ENCODE measurements around the gene SURF6.

The SURF6 gene

DNA sequence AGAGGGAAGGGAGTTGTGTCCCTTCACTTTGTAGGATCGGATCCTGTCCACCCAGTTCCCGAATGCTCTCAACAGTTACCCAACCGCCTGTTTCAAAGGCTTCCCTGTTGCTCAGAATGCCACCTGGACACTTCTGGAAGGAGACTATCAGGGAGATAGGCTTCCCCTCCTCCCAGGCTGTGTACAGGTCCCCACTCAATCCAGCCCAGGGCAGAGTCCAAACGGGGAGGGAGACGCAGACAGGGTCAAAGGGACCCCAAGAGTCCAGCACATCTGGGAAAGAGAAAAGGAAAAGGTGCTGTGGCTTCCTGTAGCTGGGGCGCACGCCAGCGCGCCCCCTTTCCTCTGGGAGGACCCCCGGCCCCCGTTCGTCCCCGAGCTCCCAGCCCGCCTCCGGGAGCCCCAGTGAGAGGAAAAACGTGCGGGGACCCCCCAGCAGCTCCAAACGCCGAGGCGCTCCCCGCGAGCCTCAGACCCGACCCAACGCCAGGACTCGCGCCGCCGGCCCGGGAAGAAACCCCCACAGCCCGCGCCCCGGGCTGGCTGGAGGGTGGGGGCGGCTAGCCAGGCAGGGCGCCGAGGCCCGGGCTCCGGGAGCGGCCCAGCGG is 39.2 kb upstream of the SURF6 start (continued):
- TF ChIP-seq, protein P1, sequence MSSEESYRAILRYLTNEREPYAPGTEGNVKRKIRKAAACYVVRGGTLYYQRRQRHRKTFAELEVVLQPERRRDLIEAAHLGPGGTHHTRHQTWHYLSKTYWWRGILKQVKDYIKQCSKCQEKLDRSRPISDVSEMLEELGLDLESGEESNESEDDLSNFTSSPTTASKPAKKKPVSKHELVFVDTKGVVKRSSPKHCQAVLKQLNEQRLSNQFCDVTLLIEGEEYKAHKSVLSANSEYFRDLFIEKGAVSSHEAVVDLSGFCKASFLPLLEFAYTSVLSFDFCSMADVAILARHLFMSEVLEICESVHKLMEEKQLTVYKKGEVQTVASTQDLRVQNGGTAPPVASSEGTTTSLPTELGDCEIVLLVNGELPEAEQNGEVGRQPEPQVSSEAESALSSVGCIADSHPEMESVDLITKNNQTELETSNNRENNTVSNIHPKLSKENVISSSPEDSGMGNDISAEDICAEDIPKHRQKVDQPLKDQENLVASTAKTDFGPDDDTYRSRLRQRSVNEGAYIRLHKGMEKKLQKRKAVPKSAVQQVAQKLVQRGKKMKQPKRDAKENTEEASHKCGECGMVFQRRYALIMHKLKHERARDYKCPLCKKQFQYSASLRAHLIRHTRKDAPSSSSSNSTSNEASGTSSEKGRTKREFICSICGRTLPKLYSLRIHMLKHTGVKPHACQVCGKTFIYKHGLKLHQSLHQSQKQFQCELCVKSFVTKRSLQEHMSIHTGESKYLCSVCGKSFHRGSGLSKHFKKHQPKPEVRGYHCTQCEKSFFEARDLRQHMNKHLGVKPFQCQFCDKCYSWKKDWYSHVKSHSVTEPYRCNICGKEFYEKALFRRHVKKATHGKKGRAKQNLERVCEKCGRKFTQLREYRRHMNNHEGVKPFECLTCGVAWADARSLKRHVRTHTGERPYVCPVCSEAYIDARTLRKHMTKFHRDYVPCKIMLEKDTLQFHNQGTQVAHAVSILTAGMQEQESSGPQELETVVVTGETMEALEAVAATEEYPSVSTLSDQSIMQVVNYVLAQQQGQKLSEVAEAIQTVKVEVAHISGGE (tag by site-specific recombination; conservative IDR thresholded peaks at IDR 0.05; ENCODE audit: low read depth) = peak; percentile 23; the same call in 1 of the 2 replicates
- peak; percentile 88 for TF ChIP-seq SCRT2 (tag by site-specific recombination; IDR thresholded peaks at IDR 0.05)
- peak; percentile 36; the same call in 1 of the 2 replicates for TF ChIP-seq IKZF3 (tag by site-specific recombination; IDR thresholded peaks at IDR 0.05)
- TF ChIP-seq ZNF391 (tag by site-specific recombination; IDR thresholded peaks at IDR 0.05; ENCODE audit: borderline replicate concordance, low read depth) = no peak
- TF ChIP-seq ZBTB17 (tag by site-specific recombination; IDR thresholded peaks at IDR 0.05) = no peak
- peak; percentile 91 for TF ChIP-seq ZNF600 (tag by site-specific recombination; IDR thresholded peaks at IDR 0.05)
- TF ChIP-seq GLIS1 (tag by site-specific recombination; IDR thresholded peaks at IDR 0.05) = no peak
- TF ChIP-seq ZBTB7A (tag by site-specific recombination; IDR thresholded peaks at IDR 0.05; ENCODE audit: low read depth) = no peak

DNA sequence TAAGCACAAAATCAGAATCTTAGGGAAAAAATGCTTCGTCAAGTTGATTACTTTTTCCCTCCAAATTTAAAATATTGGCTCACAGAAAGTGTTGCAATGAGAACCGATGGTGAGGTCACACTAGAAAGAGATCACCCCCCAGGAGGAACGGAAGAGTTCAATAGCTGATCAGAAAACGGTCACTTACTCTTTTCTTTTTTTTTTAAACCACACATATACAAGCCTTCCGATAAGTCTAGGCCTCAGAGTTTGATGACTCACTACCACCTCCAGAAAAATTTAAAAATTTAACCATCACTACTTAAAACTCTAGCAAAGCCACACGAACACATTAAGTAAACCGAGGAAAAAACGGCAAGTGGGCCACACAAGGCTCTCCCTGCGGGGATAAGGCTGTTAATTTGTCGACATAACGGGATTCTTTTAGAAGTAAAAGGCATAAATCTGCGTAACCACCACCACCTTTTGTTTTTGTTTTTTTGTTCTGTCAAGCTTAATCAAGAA is 38.7 kb upstream of the SURF6 start:
- TF ChIP-seq ZNF248 (tag by site-specific recombination; IDR thresholded peaks at IDR 0.05) = no peak
- TF ChIP-seq ZNF341 (tag by site-specific recombination; IDR thresholded peaks at IDR 0.05; ENCODE audit: low read depth) = no peak
- no peak for TF ChIP-seq ZNF175 (tag by site-specific recombination; IDR thresholded peaks at IDR 0.05)
- no peak for TF ChIP-seq ZNF544 (tag by site-specific recombination; IDR thresholded peaks at IDR 0.05)
- TF ChIP-seq, protein P2, sequence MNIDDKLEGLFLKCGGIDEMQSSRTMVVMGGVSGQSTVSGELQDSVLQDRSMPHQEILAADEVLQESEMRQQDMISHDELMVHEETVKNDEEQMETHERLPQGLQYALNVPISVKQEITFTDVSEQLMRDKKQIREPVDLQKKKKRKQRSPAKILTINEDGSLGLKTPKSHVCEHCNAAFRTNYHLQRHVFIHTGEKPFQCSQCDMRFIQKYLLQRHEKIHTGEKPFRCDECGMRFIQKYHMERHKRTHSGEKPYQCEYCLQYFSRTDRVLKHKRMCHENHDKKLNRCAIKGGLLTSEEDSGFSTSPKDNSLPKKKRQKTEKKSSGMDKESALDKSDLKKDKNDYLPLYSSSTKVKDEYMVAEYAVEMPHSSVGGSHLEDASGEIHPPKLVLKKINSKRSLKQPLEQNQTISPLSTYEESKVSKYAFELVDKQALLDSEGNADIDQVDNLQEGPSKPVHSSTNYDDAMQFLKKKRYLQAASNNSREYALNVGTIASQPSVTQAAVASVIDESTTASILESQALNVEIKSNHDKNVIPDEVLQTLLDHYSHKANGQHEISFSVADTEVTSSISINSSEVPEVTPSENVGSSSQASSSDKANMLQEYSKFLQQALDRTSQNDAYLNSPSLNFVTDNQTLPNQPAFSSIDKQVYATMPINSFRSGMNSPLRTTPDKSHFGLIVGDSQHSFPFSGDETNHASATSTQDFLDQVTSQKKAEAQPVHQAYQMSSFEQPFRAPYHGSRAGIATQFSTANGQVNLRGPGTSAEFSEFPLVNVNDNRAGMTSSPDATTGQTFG (tag by site-specific recombination; IDR thresholded peaks at IDR 0.05; ENCODE audit: borderline replicate concordance) = no peak
- TF ChIP-seq ZEB2 (tag by site-specific recombination; IDR thresholded peaks at IDR 0.05) = peak; percentile 38; the same call in 1 of the 2 replicates
- no peak for TF ChIP-seq ZNF558 (tag by site-specific recombination; IDR thresholded peaks at IDR 0.05)
- peak; percentile 40; the same call in 1 of the 2 replicates for TF ChIP-seq GLIS1 (tag by site-specific recombination; IDR thresholded peaks at IDR 0.05)
- TF ChIP-seq ZNF404 (tag by site-specific recombination; IDR thresholded peaks at IDR 0.05) = no peak
- TF ChIP-seq OSR2 (tag by site-specific recombination; IDR thresholded peaks at IDR 0.05) = no peak
- 0 out of 2 replicates have a peak, but pooled peaks have one; percentile 24 for TF ChIP-seq ZNF664 (tag by site-specific recombination; IDR thresholded peaks at IDR 0.05)
- ChIA-PET CTCF (interaction anchor here (0.6 to 2.4 kb wide), 9 partner anchors 11 to 1362 kb away, joined by 3 to 8 read pairs (median 3); partner anchors contain the start of genes SURF1 and SURF2), POLR2A (interaction anchor here (0.9 to 3.9 kb wide), 7 partner anchors 9 to 110 kb away, joined by 3 to 18 read pairs (median 3); partner anchors contain the start of genes MED22, RPL7A, SURF1 and SURF2)
- Histone ChIP-seq H3K27ac (ENCODE audit: extremely low read depth, low read depth, low read length) (no peak overlapping the region), H3K9me3 (ENCODE audit: control insufficient read depth, insufficient read depth, low read depth, low read length) (no peaks in the 10 kb centered on the region), H3K36me3 (ENCODE audit: control insufficient read depth in 2 of 2, insufficient read depth in 1 of 2, low read length in 2 of 2) (peaks cover 7 to 38% of the 10 kb centered on the region in 2 experiments; a peak in 2 of 3 replicates), H3K4me1 (ENCODE audit: control insufficient read depth, insufficient read depth, low read length) (peaks cover 5% of the 10 kb centered on the region), H3K4me3 (ENCODE audit: low read depth, low read length) (peak overlapping the region; percentile 57)
